IPS DF 6.9 (cell line): ENCODE data around the gene NOS1.

Experiments
- DNase-seq: peaks from one replicate; pipeline ENCODE4 v3.0.0-alpha.2; 2013; ENCODE audit warnings: low read depth, low spot score
- H3K27ac ChIP-seq: one replicate; pipeline ENCODE4 v1.5.1; 2013; ENCODE audit warnings: low read length, control low read depth
- H3K27me3 ChIP-seq: 2 replicates; pipeline ENCODE4 v1.6.1; 2013; ENCODE audit warnings: mild to moderate bottlenecking, low read length; ENCODE audit not compliant: control insufficient read depth, insufficient read depth
- H3K36me3 ChIP-seq: 2 replicates; pipeline ENCODE4 v1.6.1; 2013; ENCODE audit warnings: low read length; ENCODE audit not compliant: control insufficient read depth, insufficient read depth
- H3K4me1 ChIP-seq: 2 replicates; pipeline ENCODE4 v1.6.1; 2013; ENCODE audit warnings: low read length; ENCODE audit not compliant: control insufficient read depth, insufficient read depth
- H3K4me3 ChIP-seq: 2 replicates; pipeline ENCODE4 v1.5.1; 2013; ENCODE audit warnings: mild to moderate bottlenecking, low read length
- H3K9me3 ChIP-seq: 2 replicates; pipeline ENCODE4 v1.6.1; 2013; ENCODE audit warnings: low read length, inconsistent platforms; ENCODE audit not compliant: control insufficient read depth, insufficient read depth
- WGBS: extraction: QIAGEN DNeasy Blood & Tissue Kit; methylation state at CpG from one replicate; pipeline ENCODE4 v1.1.7; 2013; ENCODE audit warnings: mixed read lengths, missing lambda C conversion rate; ENCODE audit not compliant: insufficient read length, insufficient coverage; 5-methylcytosine and 5-hydroxymethylcytosine counted together

NOS1 gene

GRCh38 chr12:117309276-117309925, 52.0 kb downstream of the NOS1 start:
- WGBS = no CpG with 5 or more reads among the region's 11 CpGs

DNA sequence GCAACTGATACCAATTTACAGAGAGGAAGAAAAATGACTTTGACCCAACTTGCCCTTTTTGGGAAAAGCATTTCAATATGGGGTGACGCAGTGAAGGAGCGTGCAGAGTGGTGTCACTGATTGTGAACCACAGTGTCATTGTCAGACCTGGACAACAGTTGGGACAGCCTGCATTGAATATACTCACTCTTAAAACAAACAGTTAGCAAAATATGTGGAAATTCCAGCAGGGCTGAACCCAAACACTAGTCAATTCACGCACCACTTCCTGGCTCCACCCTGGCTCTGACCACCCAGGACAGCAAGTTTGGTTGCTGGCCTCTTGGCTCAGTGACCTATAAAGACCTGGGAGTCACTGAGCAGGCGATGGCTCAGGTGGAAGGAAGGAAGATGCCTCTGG, 61.3 kb downstream of the NOS1 start:
- Histone ChIP-seq H3K4me1 (no peaks in the 10 kb centered on the region), H3K36me3 (no peaks in the 10 kb centered on the region), H3K27ac (no peak overlapping the region), H3K9me3 (no peaks in the 10 kb centered on the region), H3K27me3 (no peaks in the 10 kb centered on the region), H3K4me3 (no peak overlapping the region)
- WGBS = no CpG with 5 or more reads among the region's 4 CpGs
- DNase-seq = no peak

More at GRCh38 chr12:117309276-117309925, 52.0 kb downstream of the NOS1 start:
- H3K9me3 ChIP-seq = no peaks in the 10 kb centered on the region
- DNase-seq = no peak
- H3K36me3 ChIP-seq = no peaks in the 10 kb centered on the region
- no peaks in the 10 kb centered on the region for H3K4me1 ChIP-seq
- H3K4me3 ChIP-seq = no peak overlapping the region
- H3K27me3 ChIP-seq = no peaks in the 10 kb centered on the region
- no peak overlapping the region for H3K27ac ChIP-seq

DNA sequence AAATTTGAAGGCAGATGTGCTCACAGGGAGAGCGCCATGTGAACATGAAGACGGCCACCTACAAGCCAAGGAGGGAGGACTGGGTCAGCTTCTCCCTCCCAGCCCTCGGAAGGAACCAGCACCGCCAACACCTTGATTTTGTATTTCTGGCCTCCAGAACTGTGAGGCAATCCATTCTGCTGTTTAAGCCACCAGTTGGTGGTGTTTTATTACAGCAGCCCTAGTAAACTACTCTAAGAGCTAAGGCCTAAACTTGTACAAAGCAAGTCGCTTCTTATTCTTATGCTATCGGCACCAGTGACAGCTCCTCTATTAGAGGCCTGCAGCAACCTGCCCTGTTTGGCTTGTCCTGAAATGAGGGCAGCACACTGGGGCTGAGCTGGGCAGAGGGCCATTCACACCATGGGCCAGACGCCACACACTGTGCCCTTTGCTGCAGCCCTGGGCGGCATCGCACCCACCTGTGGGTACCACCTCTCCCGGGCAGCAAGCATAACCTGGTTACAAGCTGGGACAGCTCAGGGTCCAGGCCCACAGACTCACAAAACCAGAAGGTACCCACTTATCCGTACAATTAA, 62.7 kb downstream of the NOS1 start:
- no peaks in the 10 kb centered on the region for H3K27me3 ChIP-seq
- H3K27ac ChIP-seq = no peak overlapping the region
- H3K4me3 ChIP-seq = no peak overlapping the region
- no CpG with 5 or more reads among the region's 11 CpGs for WGBS
- no peaks in the 10 kb centered on the region for H3K36me3 ChIP-seq
- no peaks in the 10 kb centered on the region for H3K9me3 ChIP-seq
- no peak for DNase-seq
- H3K4me1 ChIP-seq = no peaks in the 10 kb centered on the region

DNA sequence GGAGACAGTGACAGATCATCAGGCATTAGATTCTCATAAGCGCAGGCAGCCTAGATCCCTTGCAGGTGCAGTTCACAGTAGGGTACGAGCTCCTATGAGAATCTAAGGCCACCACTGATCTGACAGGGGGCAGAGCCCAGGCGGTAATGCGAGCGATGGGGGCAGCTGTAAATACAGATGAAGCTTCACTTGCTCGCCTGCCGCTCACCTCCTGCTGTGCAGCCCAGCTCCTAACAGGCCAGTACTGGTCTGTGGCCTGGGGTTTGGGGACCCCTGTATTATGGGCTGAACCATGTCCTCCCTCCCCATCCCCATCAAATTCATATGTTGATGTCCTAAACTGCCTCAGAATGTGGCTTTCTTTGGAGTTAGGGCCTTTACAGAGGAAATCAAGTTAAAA, 63.2 kb downstream of the NOS1 start:
- Histone ChIP-seq H3K36me3 (no peaks in the 10 kb centered on the region), H3K4me3 (no peak overlapping the region), H3K27me3 (no peaks in the 10 kb centered on the region), H3K9me3 (no peaks in the 10 kb centered on the region), H3K4me1 (no peaks in the 10 kb centered on the region), H3K27ac (no peak overlapping the region)
- no CpG with 5 or more reads among the region's 7 CpGs for WGBS
- no peak for DNase-seq

- Histone ChIP-seq H3K27ac (no peak overlapping the region), H3K9me3 (no peaks in the 10 kb centered on the region), H3K36me3 (no peaks in the 10 kb centered on the region), H3K27me3 (no peaks in the 10 kb centered on the region), H3K4me3 (no peak overlapping the region), H3K4me1 (no peaks in the 10 kb centered on the region)
- no CpG with 5 or more reads among the region's 14 CpGs for WGBS
- DNase-seq = no peak
Observed at GRCh38 chr12:117294189-117294603, 67.2 kb downstream of the NOS1 start.

GRCh38 chr12:117293510-117293909, 67.9 kb downstream of the NOS1 start:
- no peak overlapping the region for H3K27ac ChIP-seq
- no peaks in the 10 kb centered on the region for H3K4me1 ChIP-seq
- no peaks in the 10 kb centered on the region for H3K36me3 ChIP-seq
- H3K4me3 ChIP-seq = no peak overlapping the region
- no peaks in the 10 kb centered on the region for H3K27me3 ChIP-seq
- no peak for DNase-seq
- no peaks in the 10 kb centered on the region for H3K9me3 ChIP-seq
- WGBS = no CpG with 5 or more reads among the region's 1 CpG

DNA sequence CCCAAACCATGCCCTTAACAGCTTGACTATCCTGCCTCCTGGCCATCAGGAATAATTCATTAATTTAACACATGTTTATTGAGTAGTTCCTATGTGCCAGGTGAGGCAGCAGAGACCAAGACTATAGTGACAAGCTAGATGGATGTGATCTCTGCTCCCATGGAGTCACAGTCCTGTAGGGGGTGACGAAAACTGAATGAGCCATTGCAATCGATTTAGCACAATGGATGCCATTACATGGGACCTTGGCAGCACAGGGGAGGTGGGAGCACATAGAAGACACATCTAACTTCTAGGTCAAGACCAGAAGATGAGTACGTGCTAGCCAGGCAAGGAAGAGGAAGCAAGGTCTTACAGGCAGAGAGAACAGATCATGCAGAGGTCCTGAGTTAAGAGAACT, 68.7 kb downstream of the NOS1 start:
- H3K4me1 ChIP-seq = no peaks in the 10 kb centered on the region
- no peaks in the 10 kb centered on the region for H3K27me3 ChIP-seq

DNA sequence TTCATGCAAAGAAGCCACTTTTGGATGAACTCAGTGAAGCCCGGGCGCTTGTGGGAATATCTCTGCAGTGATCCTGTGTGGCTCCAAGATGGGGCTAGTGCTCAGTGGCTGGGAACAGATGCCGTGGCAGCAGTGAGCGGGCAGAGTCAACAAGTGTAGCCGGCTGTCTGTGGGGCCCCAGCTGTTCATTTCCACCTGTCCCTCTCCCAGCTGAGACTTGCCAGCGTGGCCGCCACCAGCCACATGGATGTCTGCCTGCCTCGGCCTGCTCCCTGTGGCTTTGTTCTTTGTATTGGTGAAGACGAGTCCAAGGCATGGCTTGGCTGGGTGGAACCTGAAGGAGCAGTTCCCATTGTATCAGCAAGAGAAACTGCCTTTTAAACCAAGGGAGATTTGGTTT, 77.3 kb downstream of the NOS1 start:
- peaks cover 2% of the 10 kb centered on the region; the same call in 1 of the 2 replicates for H3K4me1 ChIP-seq
- WGBS = no CpG with 5 or more reads among the region's 9 CpGs
- H3K9me3 ChIP-seq = no peaks in the 10 kb centered on the region
- H3K27me3 ChIP-seq = no peaks in the 10 kb centered on the region
- H3K4me3 ChIP-seq = no peak overlapping the region
- H3K36me3 ChIP-seq = no peaks in the 10 kb centered on the region
- no peak overlapping the region for H3K27ac ChIP-seq
- DNase-seq = no peak

More for the DNA sequence above, 68.7 kb downstream of the NOS1 start:
- no CpG with 5 or more reads among the region's 3 CpGs for WGBS
- Histone ChIP-seq H3K9me3 (no peaks in the 10 kb centered on the region), H3K4me3 (no peak overlapping the region), H3K27ac (no peak overlapping the region), H3K36me3 (no peaks in the 10 kb centered on the region)
- no peak for DNase-seq

GRCh38 chr12:117282490-117282889, 78.9 kb downstream of the NOS1 start:
- H3K4me1 ChIP-seq = peaks cover 7% of the 10 kb centered on the region
- no peak for DNase-seq
- WGBS = no CpG with 5 or more reads among the region's 5 CpGs
- no peak overlapping the region for H3K4me3 ChIP-seq
- no peaks in the 10 kb centered on the region for H3K9me3 ChIP-seq
- no peaks in the 10 kb centered on the region for H3K27me3 ChIP-seq
- no peak overlapping the region for H3K27ac ChIP-seq
- no peaks in the 10 kb centered on the region for H3K36me3 ChIP-seq

- Histone ChIP-seq H3K9me3 (no peaks in the 10 kb centered on the region), H3K27me3 (no peaks in the 10 kb centered on the region), H3K36me3 (no peaks in the 10 kb centered on the region), H3K27ac (no peak overlapping the region), H3K4me1 (peaks cover 7% of the 10 kb centered on the region), H3K4me3 (no peak overlapping the region)
- no peak for DNase-seq
- no CpG with 5 or more reads among the region's 8 CpGs for WGBS
Observed at GRCh38 chr12:117280019-117280680, 81.3 kb downstream of the NOS1 start.
